AG10803 (cell line): ENCODE results near the gene CCR3.

Experiments used
- DNase-seq: peaks from one replicate; pipeline ENCODE4 v3.0.0; 2010; ENCODE audit warnings: low read depth
- H3K4me3 ChIP-seq: 2 replicates; pipeline ENCODE4 v1.5.1; 2011; ENCODE audit warnings: mild to moderate bottlenecking, low read length, control low read depth
- TF ChIP-seq, protein P1 (sequence below): conservative IDR thresholded peaks from 2 replicates; pipeline ENCODE4 v1.5.1; 2011; ENCODE audit warnings: mild to moderate bottlenecking, low read length, control low read depth, inconsistent platforms

The CCR3 gene

DNA sequence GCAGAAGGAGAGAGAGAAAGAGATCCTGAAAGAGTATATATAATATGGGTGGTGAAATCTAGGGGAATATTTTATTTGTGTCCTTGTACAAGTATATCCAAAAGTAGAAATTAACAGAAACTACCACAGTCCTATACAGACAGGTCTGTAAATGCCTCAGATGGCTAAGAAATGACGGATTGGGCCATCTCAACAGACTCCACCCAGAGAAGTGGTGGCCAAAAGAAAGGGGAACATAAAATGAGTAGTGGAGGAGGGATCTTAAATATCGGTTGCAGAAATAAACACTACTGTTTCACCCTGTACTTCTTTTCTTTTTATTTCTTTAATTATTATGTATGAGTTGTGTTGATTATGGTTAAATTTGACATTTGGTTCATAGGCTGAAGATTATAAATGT, 47.7 kb downstream of the CCR3 start:
- TF ChIP-seq, protein P1, sequence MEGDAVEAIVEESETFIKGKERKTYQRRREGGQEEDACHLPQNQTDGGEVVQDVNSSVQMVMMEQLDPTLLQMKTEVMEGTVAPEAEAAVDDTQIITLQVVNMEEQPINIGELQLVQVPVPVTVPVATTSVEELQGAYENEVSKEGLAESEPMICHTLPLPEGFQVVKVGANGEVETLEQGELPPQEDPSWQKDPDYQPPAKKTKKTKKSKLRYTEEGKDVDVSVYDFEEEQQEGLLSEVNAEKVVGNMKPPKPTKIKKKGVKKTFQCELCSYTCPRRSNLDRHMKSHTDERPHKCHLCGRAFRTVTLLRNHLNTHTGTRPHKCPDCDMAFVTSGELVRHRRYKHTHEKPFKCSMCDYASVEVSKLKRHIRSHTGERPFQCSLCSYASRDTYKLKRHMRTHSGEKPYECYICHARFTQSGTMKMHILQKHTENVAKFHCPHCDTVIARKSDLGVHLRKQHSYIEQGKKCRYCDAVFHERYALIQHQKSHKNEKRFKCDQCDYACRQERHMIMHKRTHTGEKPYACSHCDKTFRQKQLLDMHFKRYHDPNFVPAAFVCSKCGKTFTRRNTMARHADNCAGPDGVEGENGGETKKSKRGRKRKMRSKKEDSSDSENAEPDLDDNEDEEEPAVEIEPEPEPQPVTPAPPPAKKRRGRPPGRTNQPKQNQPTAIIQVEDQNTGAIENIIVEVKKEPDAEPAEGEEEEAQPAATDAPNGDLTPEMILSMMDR: no peak
- no peak for DNase-seq
- no peak overlapping the region for H3K4me3 ChIP-seq

DNA sequence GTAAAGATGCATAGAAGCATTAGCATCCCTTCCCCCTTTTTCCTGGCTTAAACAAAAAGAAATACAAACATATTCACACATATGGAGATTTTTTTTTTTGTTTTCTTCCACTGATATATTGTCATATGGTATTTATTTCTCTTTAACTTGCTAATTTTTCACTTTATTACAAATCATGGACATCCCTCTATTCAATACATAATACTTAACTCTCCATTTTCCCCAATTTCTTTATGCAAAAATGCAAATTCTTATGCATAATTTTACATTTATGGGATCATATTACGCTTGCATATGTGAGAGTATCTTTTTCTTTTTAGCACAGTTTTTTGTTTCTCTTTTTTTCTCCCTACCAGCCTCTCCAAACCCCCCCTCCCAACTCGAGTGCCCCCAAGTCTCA, 48.8 kb downstream of the CCR3 start:
- TF ChIP-seq, protein P1: no peak
- DNase-seq: no peak
- H3K4me3 ChIP-seq: no peak overlapping the region

DNA sequence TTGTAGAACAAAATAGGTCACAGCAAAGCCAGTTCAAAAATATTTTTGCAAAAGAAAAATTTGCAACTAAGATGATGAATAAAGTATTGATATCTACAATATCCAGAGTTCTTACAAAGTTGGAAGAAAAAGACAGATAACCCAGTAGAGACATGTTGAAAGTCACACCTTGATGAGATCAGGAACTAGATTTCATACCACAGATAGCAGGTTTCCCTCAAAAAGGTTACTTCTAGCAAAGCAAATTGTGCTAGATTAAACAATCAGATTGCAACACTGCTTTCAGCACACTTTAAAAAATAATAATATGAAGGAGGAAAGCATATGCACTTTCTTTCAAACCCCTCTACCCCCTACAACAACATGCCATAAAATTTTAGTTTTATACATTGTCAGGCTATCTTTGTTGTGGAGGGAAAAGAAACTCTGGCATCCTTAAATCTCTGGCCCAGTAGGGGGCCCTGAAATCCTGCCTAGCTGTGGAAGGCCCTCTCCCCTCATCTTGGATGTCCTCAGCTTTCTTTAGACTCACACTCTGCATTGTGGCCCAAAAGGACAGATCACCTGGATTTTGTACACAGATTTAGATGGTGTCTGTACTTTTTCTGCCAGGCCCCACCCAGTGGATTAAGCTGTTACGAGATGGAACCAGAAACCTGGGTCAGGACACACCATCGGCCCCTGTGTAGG, 50.9 kb downstream of the CCR3 start:
- no peak for DNase-seq
- TF ChIP-seq, protein P1: no peak
- H3K4me3 ChIP-seq: no peak overlapping the region

DNA sequence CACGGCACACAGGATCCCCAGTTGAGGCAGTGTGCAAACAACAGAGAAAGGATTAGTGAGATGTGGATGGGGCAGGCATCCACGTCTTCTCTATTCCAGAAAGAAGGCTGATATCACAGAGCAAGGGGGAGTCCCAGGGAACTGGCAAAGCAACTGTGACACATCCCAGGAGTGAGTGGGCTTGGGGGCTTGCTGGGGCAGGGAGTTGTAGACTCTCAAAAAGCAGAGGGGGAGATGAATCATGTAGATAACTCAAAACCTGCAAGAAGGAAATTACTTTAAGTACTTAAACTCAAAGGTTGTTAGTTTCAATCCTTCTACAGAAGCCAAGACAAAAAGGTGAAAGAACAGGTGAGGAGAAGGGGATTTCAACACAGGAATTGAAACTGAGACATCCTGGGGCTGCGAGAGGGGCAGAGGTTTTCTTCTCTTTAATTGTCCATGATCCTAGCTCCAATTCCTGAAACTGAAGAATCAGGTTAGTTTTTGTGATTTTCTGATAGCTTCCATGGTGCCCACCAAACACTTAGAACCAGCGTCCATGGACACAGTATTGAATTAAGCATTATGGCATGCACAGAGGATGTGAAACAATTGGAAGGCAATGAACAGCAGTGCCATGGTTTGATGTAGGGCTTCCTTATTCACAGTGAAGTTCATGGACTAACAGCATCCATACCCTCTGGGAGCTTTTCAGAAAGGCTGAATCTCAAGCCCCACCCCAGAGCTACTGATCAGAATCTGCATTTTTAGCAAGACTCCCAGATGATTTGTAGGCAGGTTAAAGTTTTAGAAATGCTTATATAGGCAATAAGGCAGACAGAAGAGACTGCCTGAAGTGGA, 52.0 kb downstream of the CCR3 start:
- H3K4me3 ChIP-seq: no peak overlapping the region
- TF ChIP-seq, protein P1: no peak
- DNase-seq: no peak

DNA sequence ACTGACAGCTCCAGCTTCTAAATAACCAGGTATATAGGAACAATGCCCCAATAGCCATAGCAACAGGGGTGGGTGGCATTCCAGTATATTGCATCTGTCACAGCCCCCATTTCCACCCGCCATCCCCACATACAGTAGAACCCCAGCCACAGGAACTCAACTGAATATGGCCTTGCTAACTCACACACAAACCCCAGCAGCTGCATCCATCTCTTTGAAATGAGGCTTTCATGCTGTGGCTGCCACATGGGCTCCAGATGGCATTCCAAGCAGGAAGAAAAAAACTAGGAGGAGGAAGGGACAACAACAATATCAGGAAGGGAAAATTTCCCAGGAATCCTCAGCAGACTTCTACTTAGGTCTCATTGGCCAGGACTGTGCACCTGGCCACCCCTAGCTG, 54.6 kb downstream of the CCR3 start:
- H3K4me3 ChIP-seq: no peak overlapping the region
- DNase-seq: no peak
- TF ChIP-seq, protein P1: no peak

DNA sequence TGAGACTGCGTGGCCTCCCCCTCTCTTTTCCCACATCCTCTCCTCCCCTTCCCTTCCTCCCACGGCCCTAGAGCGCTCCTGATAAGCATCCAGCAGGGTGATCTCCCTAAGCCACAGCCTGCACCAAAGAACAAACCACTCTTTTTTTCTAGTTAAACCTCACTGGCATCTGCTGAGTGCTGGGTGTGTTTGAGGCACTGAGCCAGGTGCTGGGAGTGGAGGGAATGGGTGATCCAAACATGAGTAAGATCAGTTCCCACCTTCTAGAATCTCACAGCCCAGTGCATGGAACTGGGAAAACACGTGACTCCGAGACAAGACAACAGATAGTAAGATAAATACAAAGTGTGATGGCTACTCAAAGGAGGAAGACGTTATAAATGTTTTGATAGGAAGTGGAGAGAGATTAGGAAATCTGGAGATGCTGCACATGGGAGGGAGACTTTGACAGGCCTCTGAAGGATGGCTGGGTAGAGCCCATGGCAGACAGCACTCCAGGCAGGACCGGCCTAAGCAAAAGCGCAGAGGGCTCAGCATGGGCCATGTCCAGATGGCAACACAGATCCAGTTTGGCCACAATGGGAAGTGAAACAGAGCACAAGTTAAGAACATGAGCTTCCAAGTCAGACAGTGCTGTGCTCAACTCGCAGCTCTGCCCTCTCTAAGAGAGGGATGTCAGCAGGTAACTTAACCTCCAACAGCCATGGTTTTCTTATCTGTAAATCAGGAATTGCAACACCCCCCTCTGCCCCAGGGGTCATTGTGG, 55.6 kb downstream of the CCR3 start:
- no peak overlapping the region for H3K4me3 ChIP-seq
- DNase-seq: no peak
- TF ChIP-seq, protein P1: no peak
